Neural progenitor cell (in vitro differentiated cells): ENCODE data around the gene OR2C3. TPM values are rescaled to one million over a fixed set of nuclear protein-coding genes. Genes with fewer than 3 reads are reported as not detected.

Source experiments
- DNase-seq: peaks from one replicate; pipeline ENCODE4 v3.0.0-alpha.2; 2016; ENCODE audit warnings: low spot score
- H2AFZ ChIP-seq: fragments of 200-600 bp; sonication (generic); replicated peaks from 2 replicates; pipeline ENCODE4 v1.6.1; 2016; ENCODE audit warnings: antibody characterized with exemption
- H3F3A ChIP-seq: fragments of 200-600 bp; sonication (generic); 2 replicates; pipeline ENCODE4 v1.6.1; 2016; ENCODE audit warnings: antibody characterized with exemption, low read depth
- H3K27ac ChIP-seq: fragments of 200-600 bp; sonication (generic); 2 replicates; pipeline ENCODE4 v1.5.1; 2016; ENCODE audit warnings: mild to moderate bottlenecking
- H3K27me3 ChIP-seq: fragments of 200-600 bp; sonication (generic); 2 replicates; pipeline ENCODE4 v1.6.1; 2016; ENCODE audit warnings: mild to moderate bottlenecking, moderate library complexity
- H3K36me3 ChIP-seq: fragments of 200-600 bp; sonication (generic); 2 replicates; pipeline ENCODE4 v1.5.1; 2016
- H3K4me1 ChIP-seq: fragments of 200-600 bp; sonication (generic); 2 replicates; pipeline ENCODE4 v1.6.1; 2016; ENCODE audit warnings: mixed run types
- H3K4me2 ChIP-seq: fragments of 200-600 bp; sonication (generic); 2 replicates; pipeline ENCODE4 v1.6.1; 2016
- H3K4me3 ChIP-seq: fragments of 200-600 bp; sonication (generic); 2 replicates; pipeline ENCODE4 v1.5.1; 2016
- H3K79me2 ChIP-seq: fragments of 200-600 bp; sonication (generic); 2 replicates; pipeline ENCODE4 v1.6.1; 2016; ENCODE audit warnings: low read depth
- H3K9ac ChIP-seq: fragments of 200-600 bp; sonication (generic); 2 replicates; pipeline ENCODE4 v1.6.1; 2016
- H3K9me3 ChIP-seq: fragments of 200-600 bp; sonication (generic); 2 replicates; pipeline ENCODE4 v1.5.1; 2016; ENCODE audit warnings: low read depth
- H4K20me1 ChIP-seq: fragments of 200-600 bp; sonication (generic); 2 replicates; pipeline ENCODE4 v1.6.1; 2016; ENCODE audit warnings: low read depth
- H3K27ac Mint-ChIP-seq: 3 replicates; pipeline ENCODE4 v1.8.0; 2021; ENCODE audit warnings: mixed read lengths
- H3K27me3 Mint-ChIP-seq: 2 replicates; pipeline ENCODE4 v1.8.0; 2022; ENCODE audit warnings: low read depth, mild to moderate bottlenecking, inconsistent platforms, moderate library complexity, mixed read lengths; ENCODE audit not compliant: insufficient read depth
- H3K36me3 Mint-ChIP-seq: 3 replicates; pipeline ENCODE4 v1.8.0; 2021; ENCODE audit warnings: mixed read lengths
- H3K4me1 Mint-ChIP-seq: 3 replicates; pipeline ENCODE4 v1.8.0; 2021; ENCODE audit warnings: mixed read lengths
- H3K4me3 Mint-ChIP-seq: 3 replicates; pipeline ENCODE4 v1.8.0; 2021; ENCODE audit warnings: mild to moderate bottlenecking, moderate library complexity, mixed read lengths
- H3K9me3 Mint-ChIP-seq: 3 replicates; pipeline ENCODE4 v1.8.0; 2020; ENCODE audit warnings: mixed read lengths
- CTCF ChIP-seq: fragments of 200-600 bp; sonication (generic); IDR thresholded peaks from 2 replicates; pipeline ENCODE4 v1.5.1; 2017; ENCODE audit warnings: antibody characterized with exemption, mild to moderate bottlenecking
- EZH2 ChIP-seq: fragments of 200-600 bp; sonication (generic); IDR thresholded peaks from 2 replicates; pipeline ENCODE4 v1.6.1; 2017; ENCODE audit warnings: antibody characterized with exemption, mild to moderate bottlenecking, moderate library complexity
- EZH2phosphoT487 ChIP-seq: fragments of 200-600 bp; sonication (generic); IDR thresholded peaks from 2 replicates; pipeline ENCODE4 v1.6.1; 2017; ENCODE audit warnings: antibody characterized with exemption
- total RNA-seq: library from RNA; depleted of rRNA; stranded (reverse); fragments of >200 nt; gene quantifications from 2 replicates; pipeline ENCODE4 v1.2.3, GENCODE V29; 2015; ENCODE audit warnings: low replicate concordance

The OR2C3 gene
- total RNA-seq, 1 donor from 2014 or later, result not detected

- H3K79me2 ChIP-seq, result no peaks in the 10 kb centered on the region
- peaks cover 3% of the 10 kb centered on the region for H3K4me1 ChIP-seq
- no peak overlapping the region for H3K4me3 ChIP-seq
- H3K27me3 ChIP-seq, result no peaks in the 10 kb centered on the region
- H3K36me3 ChIP-seq, result no peaks in the 10 kb centered on the region
- TF ChIP-seq CTCF, result no peak
- TF ChIP-seq EZH2, result no peak
- TF ChIP-seq EZH2phosphoT487, result no peak
- H3K4me2 ChIP-seq, result no peak overlapping the region
- no peak for DNase-seq
- Mint-ChIP-seq H3K36me3 (no peaks in the 10 kb centered on the region), H3K4me1 (no peaks in the 10 kb centered on the region), H3K27ac (no peak overlapping the region), H3K4me3 (no peak overlapping the region), H3K9me3 (peaks cover 11% of the 10 kb centered on the region), H3K27me3 (peaks cover 3% of the 10 kb centered on the region)
- no peak overlapping the region for H3K9ac ChIP-seq
- H3K9me3 ChIP-seq, result no peaks in the 10 kb centered on the region
- no peak overlapping the region for H2AFZ ChIP-seq
- no peaks in the 10 kb centered on the region for H4K20me1 ChIP-seq
- H3F3A ChIP-seq, result no peaks in the 10 kb centered on the region
- no peak overlapping the region for H3K27ac ChIP-seq
Measured at GRCh38 chr1:247517795-247518612, 18.2 kb downstream of the OR2C3 start.

GRCh38 chr1:247506831-247507230 is 29.4 kb downstream of the OR2C3 start:
- no peak overlapping the region for H2AFZ ChIP-seq
- no peaks in the 10 kb centered on the region for H3F3A ChIP-seq
- DNase-seq, result no peak
- H3K27me3 Mint-ChIP-seq, result peaks cover 1% of the 10 kb centered on the region
- no peak overlapping the region for H3K4me3 ChIP-seq
- H3K4me1 ChIP-seq, result no peaks in the 10 kb centered on the region
- no peak for TF ChIP-seq EZH2phosphoT487
- no peak for TF ChIP-seq CTCF
- TF ChIP-seq EZH2, result no peak
- H3K27ac ChIP-seq, result no peak overlapping the region
- no peaks in the 10 kb centered on the region for H3K36me3 Mint-ChIP-seq
- H3K27me3 ChIP-seq, result no peaks in the 10 kb centered on the region
- no peaks in the 10 kb centered on the region for H3K4me1 Mint-ChIP-seq
- H3K9me3 Mint-ChIP-seq, result peaks cover under 1% of the 10 kb centered on the region
- no peaks in the 10 kb centered on the region for H4K20me1 ChIP-seq
- H3K27ac Mint-ChIP-seq, result no peak overlapping the region
- H3K4me2 ChIP-seq, result no peak overlapping the region
- H3K9ac ChIP-seq, result no peak overlapping the region
- H3K9me3 ChIP-seq, result no peaks in the 10 kb centered on the region
- H3K79me2 ChIP-seq, result no peaks in the 10 kb centered on the region
- no peaks in the 10 kb centered on the region for H3K36me3 ChIP-seq
- no peak overlapping the region for H3K4me3 Mint-ChIP-seq

- no peak overlapping the region for H2AFZ ChIP-seq
- no peaks in the 10 kb centered on the region for H3F3A ChIP-seq
- no peak overlapping the region for H3K27ac Mint-ChIP-seq
- H3K4me1 ChIP-seq, result no peaks in the 10 kb centered on the region
- no peaks in the 10 kb centered on the region for H3K4me1 Mint-ChIP-seq
- no peak overlapping the region for H3K4me2 ChIP-seq
- H3K79me2 ChIP-seq, result no peaks in the 10 kb centered on the region
- no peaks in the 10 kb centered on the region for H3K9me3 ChIP-seq
- H3K36me3 ChIP-seq, result no peaks in the 10 kb centered on the region
- no peaks in the 10 kb centered on the region for H3K36me3 Mint-ChIP-seq
- no peak for DNase-seq
- H3K4me3 Mint-ChIP-seq, result no peak overlapping the region
- TF ChIP-seq EZH2phosphoT487, result no peak
- TF ChIP-seq EZH2, result no peak
- no peak for TF ChIP-seq CTCF
- no peak overlapping the region for H3K27ac ChIP-seq
- H3K9ac ChIP-seq, result no peak overlapping the region
- H3K27me3 ChIP-seq, result no peaks in the 10 kb centered on the region
- no peaks in the 10 kb centered on the region for H3K9me3 Mint-ChIP-seq
- no peak overlapping the region for H3K4me3 ChIP-seq
- H4K20me1 ChIP-seq, result no peaks in the 10 kb centered on the region
- H3K27me3 Mint-ChIP-seq, result no peaks in the 10 kb centered on the region
Measured at GRCh38 chr1:247500865-247501264, 35.4 kb downstream of the OR2C3 start.
